Keratinocyte (primary cell): ENCODE measurements around the gene AGAP9. TPM values are rescaled to one million over a fixed set of nuclear protein-coding genes. Genes with fewer than 3 reads are reported as not detected.

Experiments
- DNase-seq: peaks from one replicate; pipeline ENCODE4 v3.0.0-alpha.2; 2011; ENCODE audit warnings: low read depth, missing footprints, low spot score
- FAIRE-seq: peaks from 2 replicates; lab custom pipeline; 2011; peaks lifted over from hg19 to GRCh38; lab: Jason Lieb, UNC
- H2AFZ ChIP-seq: 2 replicates; pipeline ENCODE4 v1.6.0; 2012; ENCODE audit warnings: low read length, control low read depth, inconsistent platforms; ENCODE audit not compliant: control insufficient read depth
- H3K27ac ChIP-seq: 2 replicates; pipeline ENCODE4 v1.5.1; 2011; ENCODE audit warnings: low read length; ENCODE audit not compliant: control insufficient read depth, insufficient read depth
- H3K27me3 ChIP-seq: 3 replicates; pipeline ENCODE4 v1.6.0; 2011; ENCODE audit warnings: low read length; ENCODE audit not compliant: control insufficient read depth, insufficient read depth; ENCODE audit errors: extremely low read depth
- H3K36me3 ChIP-seq, 2 experiments: 2 replicates in 1 of 2; 3 replicates in 1 of 2; pipeline ENCODE4 v1.5.1; 2011; ENCODE audit warnings: low read length in 2 of 2, mild to moderate bottlenecking in 1 of 2; ENCODE audit not compliant: control insufficient read depth in 2 of 2, insufficient read depth in 2 of 2; ENCODE audit errors: extremely low read depth in 1 of 2
- H3K4me1 ChIP-seq: 3 replicates; pipeline ENCODE4 v1.5.1; 2011; ENCODE audit warnings: low read length; ENCODE audit not compliant: control insufficient read depth, insufficient read depth; ENCODE audit errors: extremely low read depth
- H3K4me2 ChIP-seq: 3 replicates; pipeline ENCODE4 v1.6.0; 2011; ENCODE audit warnings: low read depth, low read length; ENCODE audit not compliant: control insufficient read depth, insufficient read depth; ENCODE audit errors: extremely low read depth
- H3K4me3 ChIP-seq, 3 experiments: fragments of 200-600 bp in 1 of 3; sonication (generic) in 1 of 3; 2 replicates in 2 of 3; 3 replicates in 1 of 3; pipeline ENCODE4 v1.5.1; 2011 to 2016; ENCODE audit warnings: low read length in 3 of 3, mild to moderate bottlenecking in 3 of 3, control low read depth in 2 of 3, inconsistent platforms in 1 of 3, low read depth in 1 of 3, mixed read lengths in 1 of 3, mixed run types in 1 of 3, moderate library complexity in 1 of 3; ENCODE audit not compliant: control insufficient read depth in 2 of 3, insufficient read depth in 2 of 3; ENCODE audit errors: extremely low read depth in 1 of 3
- H3K79me2 ChIP-seq: 2 replicates; pipeline ENCODE4 v1.6.0; 2012; ENCODE audit warnings: low read length; ENCODE audit not compliant: control insufficient read depth, insufficient read depth
- H3K9ac ChIP-seq: 3 replicates; pipeline ENCODE4 v1.6.0; 2011; ENCODE audit warnings: low read length; ENCODE audit not compliant: control insufficient read depth, insufficient read depth; ENCODE audit errors: extremely low read depth
- H3K9me1 ChIP-seq: 3 replicates; pipeline ENCODE4 v1.6.0; 2011; ENCODE audit warnings: low read length; ENCODE audit not compliant: control insufficient read depth, insufficient read depth; ENCODE audit errors: extremely low read depth
- H3K9me3 ChIP-seq: 2 replicates; pipeline ENCODE4 v1.5.1; 2012; ENCODE audit warnings: low read depth, low read length; ENCODE audit not compliant: control insufficient read depth
- H4K20me1 ChIP-seq: 3 replicates; pipeline ENCODE4 v1.6.0; 2011; ENCODE audit warnings: low read length; ENCODE audit not compliant: control insufficient read depth, insufficient read depth; ENCODE audit errors: extremely low read depth
- CTCF ChIP-seq, 3 experiments: IDR thresholded peaks in 1 of 3; conservative IDR thresholded peaks in 1 of 3; optimal IDR thresholded peaks in 1 of 3; 2 replicates in 2 of 3; 3 replicates in 1 of 3; pipeline versions ENCODE3 to v1.5.1; 2011; ENCODE audit warnings: low read length in 3 of 3, mild to moderate bottlenecking in 3 of 3, moderate library complexity in 2 of 3, control low read depth in 1 of 3, inconsistent platforms in 1 of 3; ENCODE audit not compliant: insufficient read depth in 2 of 3; ENCODE audit errors: extremely low read depth in 1 of 3
- EZH2 ChIP-seq: IDR thresholded peaks from one replicate; pipeline ENCODE4 v1.6.1; 2012; ENCODE audit warnings: inconsistent platforms, mild to moderate bottlenecking, low read length, moderate library complexity
- dilution Hi-C: fragments of 300-500 bp; cut with MboI; formaldehyde crosslinking; loops from one replicate; pipeline ENCODE4 v1.7.0; 2020; ENCODE audit warnings: low sequenced_read_pairs; ENCODE audit not compliant: extremely low pct_ligation_motif_present
- polyA plus RNA-seq, 5 experiments: library from polyadenylated mRNA; depleted of rRNA in 3 of 5; stranded (reverse) in 3 of 5; stranded (forward) in 1 of 5; unstranded in 1 of 5; fragments of >200 nt; gene quantifications; 1 replicate in 1 of 5; 2 replicates in 3 of 5; 3 replicates in 1 of 5; pipeline versions ENCODE4 v1.2.1 to v1.2.3, GENCODE V29; 2011 to 2012; ENCODE audit warnings: missing spikeins in 2 of 5, low read depth in 1 of 5, low replicate concordance in 1 of 5

The AGAP9 gene
- polyA plus RNA-seq, 1 donor (not counting 4 experiments of a cell fraction or from before 2014, with no cell fraction given): 6.5 TPM

DNA sequence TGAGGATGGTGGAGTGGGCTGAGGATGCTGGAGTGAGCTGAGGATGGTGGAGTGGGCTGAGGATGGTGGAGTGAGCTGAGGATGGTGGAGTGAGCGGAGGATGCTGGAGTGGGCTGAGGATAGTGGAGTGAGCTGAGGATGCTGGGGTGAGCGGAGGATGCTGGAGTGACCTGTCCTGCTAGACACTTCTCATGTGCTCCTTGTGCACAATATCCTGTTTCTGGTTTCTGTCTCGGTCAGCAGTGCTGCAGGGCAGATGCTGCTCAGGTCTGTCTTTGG, 68.7 kb downstream of the AGAP9 start:
- H3K4me3 ChIP-seq: no peak overlapping the region
- H2AFZ ChIP-seq: no peak overlapping the region
- H3K36me3 ChIP-seq: no peaks in the 10 kb centered on the region
- FAIRE-seq (no peak), DNase-seq (no peak)
- no peak overlapping the region for H3K27ac ChIP-seq
- no peaks in the 10 kb centered on the region for H3K79me2 ChIP-seq
- H3K27me3 ChIP-seq: peaks cover 9% of the 10 kb centered on the region
- no peaks in the 10 kb centered on the region for H3K9me3 ChIP-seq
- H3K9me1 ChIP-seq: no peaks in the 10 kb centered on the region
- no peaks in the 10 kb centered on the region for H3K4me1 ChIP-seq
- TF ChIP-seq CTCF (optimal IDR thresholded peaks at IDR 0.05 in 1 of 3, IDR thresholded peaks at IDR 0.05 in 1 of 3, conservative IDR thresholded peaks at IDR 0.05 in 1 of 3; ENCODE audit: extremely low read depth in 1 of 3, insufficient read depth in 2 of 3, low read length in 3 of 3): no peak
- no peak for TF ChIP-seq EZH2
- no peak overlapping the region for H3K9ac ChIP-seq
- no peaks in the 10 kb centered on the region for H4K20me1 ChIP-seq
- dilution Hi-C loops: no loop called here
- H3K4me2 ChIP-seq: no peak overlapping the region

GRCh38 chr10:47454008-47454779, 69.2 kb downstream of the AGAP9 start:
- FAIRE-seq (no peak), DNase-seq (no peak)
- dilution Hi-C loops: no loop called here
- H3K9me3 ChIP-seq: no peaks in the 10 kb centered on the region
- TF ChIP-seq CTCF (optimal IDR thresholded peaks at IDR 0.05 in 1 of 3, IDR thresholded peaks at IDR 0.05 in 1 of 3, conservative IDR thresholded peaks at IDR 0.05 in 1 of 3; ENCODE audit: extremely low read depth in 1 of 3, insufficient read depth in 2 of 3, low read length in 3 of 3) (no peak), EZH2 (no peak)
- no peak overlapping the region for H2AFZ ChIP-seq
- no peak overlapping the region for H3K4me3 ChIP-seq
- no peaks in the 10 kb centered on the region for H3K36me3 ChIP-seq
- peaks cover 9% of the 10 kb centered on the region for H3K27me3 ChIP-seq
- no peaks in the 10 kb centered on the region for H4K20me1 ChIP-seq
- no peak overlapping the region for H3K4me2 ChIP-seq
- no peaks in the 10 kb centered on the region for H3K9me1 ChIP-seq
- no peak overlapping the region for H3K9ac ChIP-seq
- H3K27ac ChIP-seq: no peak overlapping the region
- H3K4me1 ChIP-seq: no peaks in the 10 kb centered on the region
- no peaks in the 10 kb centered on the region for H3K79me2 ChIP-seq
